K562 (cell line): ENCODE measurements around the gene MAD1L1. TPM values are rescaled to one million over a fixed set of nuclear protein-coding genes. Genes with fewer than 3 reads are reported as not detected.
A peak's percentile ranks its signal among the peaks of the same experiment; 100 is the strongest.

Experiments used
- ATAC-seq: fragments of 200-7000 bp; cut with Tn5 transposase; 3 replicates; pipeline ENCODE4 v1.9.1; 2020; ENCODE audit warnings: moderate library complexity
- BruUV-seq: library from RNA; stranded (reverse); fragments of 400-500 nt; replicated peaks from 2 replicates; lab custom pipeline; 2021; lab: Mats Ljungman, UMichigan
- CTCF ChIA-PET: fragments of 300-600 bp; formaldehyde crosslinking; extraction: SDS; loops from one replicate; lab custom pipeline; 2021; ENCODE audit warnings: low intra/inter-chr PET ratio; lab: Yijun Ruan, JAX
- POLR2A ChIA-PET: fragments of 300-600, 350-650 bp; sonication (Branson Sonifier 250); formaldehyde crosslinking; extraction: SDS; loops from one replicate; lab custom pipeline; 2021; ENCODE audit warnings: antibody characterized with exemption, inconsistent platforms; lab: Yijun Ruan, JAX
- DNase-seq, 4 experiments: peaks; one replicate each; pipeline versions ENCODE4 v3.0.0 to v3.0.0-alpha.2; 2011 to 2018; ENCODE audit warnings: low spot score in 3 of 4, mixed read lengths in 3 of 4; ENCODE audit errors: extremely low read depth in 1 of 4
- FAIRE-seq: peaks from 2 replicates; lab custom pipeline; 2011; peaks lifted over from hg19 to GRCh38; lab: Jason Lieb, UNC
- H2AFZ ChIP-seq: 2 replicates; pipeline ENCODE4 v1.6.0; 2011; ENCODE audit warnings: low read depth, low read length, control low read depth, inconsistent platforms
- H3K27ac ChIP-seq: fragments of 200-600 bp; 3 replicates; pipeline ENCODE4 v1.8.0; 2011; ENCODE audit warnings: low read depth, mild to moderate bottlenecking, control low read depth, inconsistent platforms, low read length, moderate library complexity, mixed read lengths; ENCODE audit errors: extremely low read depth
- H3K27me3 ChIP-seq, 2 experiments: fragments of 300-600 bp in 1 of 2; 2 replicates in 1 of 2; 3 replicates in 1 of 2; pipeline versions ENCODE4 v1.6.0 to v1.8.0; 2011; ENCODE audit warnings: inconsistent platforms in 2 of 2, low read length in 2 of 2, mild to moderate bottlenecking in 1 of 2, mixed read lengths in 1 of 2, moderate library complexity in 1 of 2; ENCODE audit not compliant: control insufficient read depth in 2 of 2, insufficient read depth in 2 of 2
- H3K36me3 ChIP-seq: fragments of 300-600 bp; 3 replicates; pipeline ENCODE4 v1.8.0; 2011; ENCODE audit warnings: mild to moderate bottlenecking, low read length, inconsistent platforms; ENCODE audit not compliant: control insufficient read depth, insufficient read depth
- H3K4me1 ChIP-seq, 2 experiments: fragments of 200-600 bp in 1 of 2; replicated peaks in 1 of 2; 2 replicates in 1 of 2; 3 replicates in 1 of 2; pipeline versions ENCODE4 v1.5.1 to v1.8.0; 2011; ENCODE audit warnings: inconsistent platforms in 2 of 2, low read length in 2 of 2, mild to moderate bottlenecking in 1 of 2, mixed read lengths in 1 of 2, moderate library complexity in 1 of 2; ENCODE audit not compliant: control insufficient read depth in 2 of 2, insufficient read depth in 2 of 2
- H3K4me2 ChIP-seq: 2 replicates; pipeline ENCODE4 v1.6.1; 2011; ENCODE audit warnings: low read length, control low read depth, inconsistent platforms, mixed read lengths; ENCODE audit not compliant: insufficient read depth
- H3K4me3 ChIP-seq: fragments of 200-600 bp; sonication (generic), shearing (Covaris generic); 2 replicates; pipeline ENCODE4 v1.5.1; 2016; ENCODE audit warnings: control low read depth, inconsistent platforms
- H3K79me2 ChIP-seq: fragments of 200-600 bp; 3 replicates; pipeline ENCODE4 v1.8.0; 2011; ENCODE audit warnings: low read length, inconsistent platforms; ENCODE audit not compliant: control insufficient read depth, insufficient read depth
- H3K9ac ChIP-seq, 2 experiments: 2 replicates each; pipeline versions ENCODE4 v1.6.0 to v1.6.1; 2011; ENCODE audit warnings: low read depth in 2 of 2, low read length in 2 of 2, control low read depth in 1 of 2, inconsistent platforms in 1 of 2, mild to moderate bottlenecking in 1 of 2, mixed read lengths in 1 of 2; ENCODE audit not compliant: insufficient read depth in 1 of 2
- H3K9me1 ChIP-seq: one replicate; pipeline ENCODE4 v1.6.0; 2011; ENCODE audit warnings: inconsistent platforms, mild to moderate bottlenecking, low read length, moderate library complexity; ENCODE audit not compliant: control insufficient read depth, insufficient read depth
- H3K9me3 ChIP-seq: replicated peaks from 2 replicates; pipeline ENCODE4 v1.5.1; 2011; ENCODE audit warnings: low read depth, low read length, inconsistent platforms; ENCODE audit not compliant: control insufficient read depth, insufficient read depth
- H4K20me1 ChIP-seq: replicated peaks from 2 replicates; pipeline ENCODE4 v1.6.1; 2011; ENCODE audit warnings: low read length, inconsistent platforms, mixed read lengths; ENCODE audit not compliant: control insufficient read depth, insufficient read depth
- CREBBP ChIP-seq: IDR thresholded peaks from one replicate; pipeline ENCODE4 v1.6.1; 2012; ENCODE audit warnings: low read depth, mild to moderate bottlenecking, control low read depth, inconsistent platforms, low read length
- IRF2 ChIP-seq: sonication (generic); formaldehyde crosslinking; IDR thresholded peaks from 2 replicates; pipeline ENCODE4 v1.8.1; 2022; ENCODE audit warnings: mild to moderate bottlenecking, missing genetic modification reagents
- LEF1 ChIP-seq: fragments of 450-650 bp; IDR thresholded peaks from 2 replicates; pipeline ENCODE4 v1.6.1; 2016; ENCODE audit warnings: mild to moderate bottlenecking
- MEF2D ChIP-seq: conservative IDR thresholded peaks from 2 replicates; pipeline ENCODE4 v1.6.1; 2016; ENCODE audit warnings: low read depth, missing genetic modification characterization, missing compliant biosample characterization
- PHB ChIP-seq: fragments of 250-450 bp; sonication (Bioruptor Pico); IDR thresholded peaks from 2 replicates; pipeline ENCODE4 v1.5.0; 2021
- POLR2H ChIP-seq: IDR thresholded peaks from 2 replicates; pipeline ENCODE4 v1.6.1; 2016; ENCODE audit warnings: missing genetic modification characterization, low read depth, mild to moderate bottlenecking, control low read depth, missing compliant biosample characterization, moderate library complexity
- TCF7L2 ChIP-seq: fragments of 150-350 bp; IDR thresholded peaks from 2 replicates; pipeline ENCODE4 v1.6.1; 2016; ENCODE audit warnings: low read depth, mild to moderate bottlenecking, low read length, moderate library complexity
- ZBTB17 ChIP-seq: fragments of 450-650 bp; formaldehyde crosslinking; IDR thresholded peaks from 2 replicates; pipeline ENCODE4 v1.4.0; 2020; ENCODE audit warnings: mild to moderate bottlenecking
- ZNF696 ChIP-seq: fragments of 250-450 bp; sonication (Bioruptor Pico); conservative IDR thresholded peaks from 2 replicates; pipeline ENCODE4 v1.4.0; 2020; ENCODE audit warnings: mild to moderate bottlenecking, moderate library complexity
- ZNF707 ChIP-seq: fragments of 250-450 bp; sonication (Bioruptor Pico); conservative IDR thresholded peaks from 2 replicates; pipeline ENCODE4 v1.8.0; 2022; ENCODE audit warnings: inconsistent platforms, mild to moderate bottlenecking, moderate library complexity
- WGBS: fragments of 100-300 bp; shearing (Covaris generic); methylation state at CpG from one replicate; pipeline ENCODE4 v1.1.6; 2016; ENCODE audit warnings: low coverage, mixed read lengths; ENCODE audit not compliant: insufficient coverage; ENCODE audit errors: missing lambda C conversion rate; 5-methylcytosine and 5-hydroxymethylcytosine counted together
- in situ Hi-C: fragments of 300-500 bp; cut with MboI; formaldehyde crosslinking; loops from 4 replicates; pipeline ENCODE4 v1.15.0; 2018; ENCODE audit warnings: inconsistent platforms, mixed read lengths
- intact Hi-C: fragments of 100-400 bp; cut with micrococcal nuclease; formaldehyde crosslinking; loops from 2 replicates; pipeline ENCODE4 v1.14.2; 2022
- polyA plus RNA-seq, 8 experiments: library from polyadenylated mRNA; depleted of rRNA in 4 of 8; stranded (reverse) in 5 of 8; unstranded in 3 of 8; fragments of >200 nt; fragmentation: Nextera tagmentation in 2 of 8; fragmentation: Illumina TruSeq in 1 of 8; extraction: Ambion mirVana in 2 of 8; extraction: Trizol in 1 of 8; gene quantifications; 2 replicates each; pipeline versions ENCODE4 v1.2.1 to v1.2.3, GENCODE V29; 2011 to 2014; ENCODE audit warnings: inconsistent platforms in 1 of 8, missing spikeins in 1 of 8
- total RNA-seq, 7 experiments: library from RNA; depleted of rRNA in 6 of 7; stranded (reverse); fragments of >200 nt in 6 of 7; fragmentation: Illumina TruSeq in 2 of 7; extraction: Trizol in 2 of 7; gene quantifications; 2 replicates each; pipeline versions ENCODE4 v1.2.1 to v1.2.3, GENCODE V29; 2011 to 2021; ENCODE audit warnings: low replicate concordance in 1 of 7
- TF ChIP-seq, protein P1 (sequence below): fragments of 250-450 bp; sonication (Bioruptor Pico); IDR thresholded peaks from 2 replicates; pipeline ENCODE4 v1.4.0; 2020; ENCODE audit warnings: mild to moderate bottlenecking, moderate library complexity
- TF ChIP-seq, protein P2 (sequence below): fragments of 250-450 bp; sonication (Bioruptor Pico); IDR thresholded peaks from 2 replicates; pipeline ENCODE4 v1.8.0; 2021; ENCODE audit warnings: borderline replicate concordance, mild to moderate bottlenecking, moderate library complexity; ENCODE audit not compliant: poor library complexity, severe bottlenecking
- TF ChIP-seq, protein P3 (sequence below): fragments of 450-650 bp; formaldehyde crosslinking; IDR thresholded peaks from 2 replicates; pipeline ENCODE4 v1.4.0; 2022; ENCODE audit warnings: missing genetic modification characterization

The MAD1L1 gene
- total and polyA plus RNA-seq, 9 of the 15 experiments (the other 6 are each of a cell fraction or from before 2014, with no cell fraction given), result 1.7 to 89.7 (median 18.0) TPM

GRCh38 chr7:1787241-1787640 is 445.5 kb downstream of the MAD1L1 start (continued):
- TF ChIP-seq, protein P1, sequence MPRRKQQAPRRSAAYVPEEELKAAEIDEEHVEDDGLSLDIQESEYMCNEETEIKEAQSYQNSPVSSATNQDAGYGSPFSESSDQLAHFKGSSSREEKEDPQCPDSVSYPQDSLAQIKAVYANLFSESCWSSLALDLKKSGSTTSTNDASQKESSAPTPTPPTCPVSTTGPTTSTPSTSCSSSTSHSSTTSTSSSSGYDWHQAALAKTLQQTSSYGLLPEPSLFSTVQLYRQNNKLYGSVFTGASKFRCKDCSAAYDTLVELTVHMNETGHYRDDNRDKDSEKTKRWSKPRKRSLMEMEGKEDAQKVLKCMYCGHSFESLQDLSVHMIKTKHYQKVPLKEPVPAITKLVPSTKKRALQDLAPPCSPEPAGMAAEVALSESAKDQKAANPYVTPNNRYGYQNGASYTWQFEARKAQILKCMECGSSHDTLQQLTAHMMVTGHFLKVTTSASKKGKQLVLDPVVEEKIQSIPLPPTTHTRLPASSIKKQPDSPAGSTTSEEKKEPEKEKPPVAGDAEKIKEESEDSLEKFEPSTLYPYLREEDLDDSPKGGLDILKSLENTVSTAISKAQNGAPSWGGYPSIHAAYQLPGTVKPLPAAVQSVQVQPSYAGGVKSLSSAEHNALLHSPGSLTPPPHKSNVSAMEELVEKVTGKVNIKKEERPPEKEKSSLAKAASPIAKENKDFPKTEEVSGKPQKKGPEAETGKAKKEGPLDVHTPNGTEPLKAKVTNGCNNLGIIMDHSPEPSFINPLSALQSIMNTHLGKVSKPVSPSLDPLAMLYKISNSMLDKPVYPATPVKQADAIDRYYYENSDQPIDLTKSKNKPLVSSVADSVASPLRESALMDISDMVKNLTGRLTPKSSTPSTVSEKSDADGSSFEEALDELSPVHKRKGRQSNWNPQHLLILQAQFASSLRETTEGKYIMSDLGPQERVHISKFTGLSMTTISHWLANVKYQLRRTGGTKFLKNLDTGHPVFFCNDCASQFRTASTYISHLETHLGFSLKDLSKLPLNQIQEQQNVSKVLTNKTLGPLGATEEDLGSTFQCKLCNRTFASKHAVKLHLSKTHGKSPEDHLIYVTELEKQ (CRISPR knock-in tag), result no peak
- TF ChIP-seq, all 486 proteins: peak for 0

DNA sequence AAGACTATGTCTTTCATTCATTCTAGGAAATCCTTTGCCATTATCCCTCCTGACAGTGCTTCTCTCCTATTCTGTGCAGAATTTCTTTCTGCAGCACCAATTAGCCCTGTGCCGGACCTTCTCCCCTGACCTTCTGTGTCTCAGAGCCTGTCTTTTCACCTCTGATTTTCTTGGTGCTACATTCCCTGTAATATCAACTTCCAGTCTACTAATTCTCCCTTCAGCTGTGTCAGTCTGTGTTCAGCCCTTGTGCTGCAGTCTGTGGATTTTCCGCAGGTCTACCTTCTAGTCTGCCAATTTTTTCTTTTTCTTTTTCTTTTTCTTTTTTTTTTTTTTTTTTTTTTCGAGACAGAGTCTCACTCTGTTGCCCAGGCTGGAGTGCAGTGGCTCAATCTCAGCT is 446.9 kb downstream of the MAD1L1 start:
- H4K20me1 ChIP-seq, result no peaks in the 10 kb centered on the region
- no peaks in the 10 kb centered on the region for H3K79me2 ChIP-seq
- H3K27me3 ChIP-seq, result peaks cover 0 to 9% of the 10 kb centered on the region in 2 experiments; a peak in 2 of 5 replicates
- 27% methylated on average over 3 of the region's 3 CpGs for WGBS
- CTCF ChIA-PET, result no interaction called here
- no peaks in the 10 kb centered on the region for H3K9me3 ChIP-seq
- intact Hi-C loops, result no loop called here
- DNase-seq (peak in 1 of 4 experiments; percentile 4), FAIRE-seq (no peak), ATAC-seq (no peak)
- no peaks in the 10 kb centered on the region for H3K36me3 ChIP-seq
- no peak overlapping the region for H3K27ac ChIP-seq
- H3K4me3 ChIP-seq, result no peak overlapping the region
- POLR2A ChIA-PET, result interaction anchor here (0.6 to 0.9 kb wide), 3 partner anchors 10 to 138 kb away, joined by 3 read pairs; no protein-coding TSS in a partner anchor
- no peak overlapping the region for H3K9ac ChIP-seq
- H3K4me1 ChIP-seq, result no peaks in the 10 kb centered on the region; a peak in 1 of 5 replicates
- TF ChIP-seq, protein P2, sequence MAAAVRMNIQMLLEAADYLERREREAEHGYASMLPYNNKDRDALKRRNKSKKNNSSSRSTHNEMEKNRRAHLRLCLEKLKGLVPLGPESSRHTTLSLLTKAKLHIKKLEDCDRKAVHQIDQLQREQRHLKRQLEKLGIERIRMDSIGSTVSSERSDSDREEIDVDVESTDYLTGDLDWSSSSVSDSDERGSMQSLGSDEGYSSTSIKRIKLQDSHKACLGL (CRISPR knock-in tag), result no peak
- TF ChIP-seq, protein P3, sequence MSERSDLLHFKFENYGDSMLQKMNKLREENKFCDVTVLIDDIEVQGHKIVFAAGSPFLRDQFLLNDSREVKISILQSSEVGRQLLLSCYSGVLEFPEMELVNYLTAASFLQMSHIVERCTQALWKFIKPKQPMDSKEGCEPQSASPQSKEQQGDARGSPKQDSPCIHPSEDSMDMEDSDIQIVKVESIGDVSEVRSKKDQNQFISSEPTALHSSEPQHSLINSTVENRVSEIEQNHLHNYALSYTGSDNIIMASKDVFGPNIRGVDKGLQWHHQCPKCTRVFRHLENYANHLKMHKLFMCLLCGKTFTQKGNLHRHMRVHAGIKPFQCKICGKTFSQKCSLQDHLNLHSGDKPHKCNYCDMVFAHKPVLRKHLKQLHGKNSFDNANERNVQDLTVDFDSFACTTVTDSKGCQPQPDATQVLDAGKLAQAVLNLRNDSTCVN (CRISPR knock-in tag), result no peak
- TF ChIP-seq ZNF696 (CRISPR knock-in tag) (no peak), CREBBP (no peak), PHB (CRISPR knock-in tag) (no peak), POLR2H (no peak), ZBTB17 (CRISPR knock-in tag) (no peak), ZNF707 (CRISPR knock-in tag) (no peak), MEF2D (tag) (no peak), IRF2 (no peak), TCF7L2 (no peak), LEF1 (no peak)
- no peak overlapping the region for H3K4me2 ChIP-seq
- in situ Hi-C loops, result no loop called here
- BruUV-seq, result no TSS peak
- H2AFZ ChIP-seq, result no peak overlapping the region
- H3K9me1 ChIP-seq, result no peaks in the 10 kb centered on the region
